Ishikawa (cell line): ENCODE results near the gene MRPL43.

ENCODE experiments used
- CEBPB ChIP-seq: IDR thresholded peaks from 2 replicates; pipeline ENCODE4 v1.6.1; 2012
- CREB1 ChIP-seq: IDR thresholded peaks from 2 replicates; pipeline ENCODE4 v1.6.1; 2012; ENCODE audit warnings: low read depth
- EGR1 ChIP-seq: IDR thresholded peaks from 2 replicates; pipeline ENCODE4 v1.6.1; 2012
- EP300 ChIP-seq: IDR thresholded peaks from 2 replicates; pipeline ENCODE4 v1.6.1; 2012; ENCODE audit warnings: borderline replicate concordance
- FOXM1 ChIP-seq: IDR thresholded peaks from 2 replicates; pipeline ENCODE4 v1.6.1; 2012; ENCODE audit warnings: low read depth, borderline replicate concordance
- MAX ChIP-seq: IDR thresholded peaks from 2 replicates; pipeline ENCODE4 v1.6.1; 2012
- NFIC ChIP-seq: IDR thresholded peaks from 2 replicates; pipeline ENCODE4 v1.6.1; 2012
- RAD21 ChIP-seq: IDR thresholded peaks from 2 replicates; pipeline ENCODE4 v1.6.1; 2012; ENCODE audit warnings: low read depth
- REST ChIP-seq: IDR thresholded peaks from 2 replicates; pipeline ENCODE4 v1.6.1; 2012; ENCODE audit warnings: low read depth, mild to moderate bottlenecking
- TAF1 ChIP-seq: IDR thresholded peaks from 2 replicates; pipeline ENCODE4 v1.6.1; 2012; ENCODE audit warnings: low read depth, mild to moderate bottlenecking
- TCF12 ChIP-seq: IDR thresholded peaks from 2 replicates; pipeline ENCODE4 v1.6.1; 2012; ENCODE audit warnings: low read depth
- TEAD4 ChIP-seq: IDR thresholded peaks from 2 replicates; pipeline ENCODE4 v1.6.1; 2012
- YY1 ChIP-seq: IDR thresholded peaks from 2 replicates; pipeline ENCODE4 v1.6.1; 2012; ENCODE audit warnings: low read depth
- ZBTB7A ChIP-seq: IDR thresholded peaks from 2 replicates; pipeline ENCODE4 v1.6.1; 2012; ENCODE audit warnings: low read depth
- TF ChIP-seq, protein P1 (sequence below): IDR thresholded peaks from 2 replicates; pipeline ENCODE4 v1.6.1; 2012

Gene MRPL43

GRCh38 chr10:100968062-100968736 is 19.1 kb downstream of the MRPL43 start:
- TF ChIP-seq ZBTB7A (no peak), CEBPB (no peak), MAX (no peak), REST (no peak), TCF12 (no peak), CREB1 (no peak), NFIC (no peak), FOXM1 (no peak), TAF1 (no peak), YY1 (no peak), RAD21 (no peak), TEAD4 (no peak), EP300 (no peak), EGR1 (no peak)
- TF ChIP-seq, protein P1, sequence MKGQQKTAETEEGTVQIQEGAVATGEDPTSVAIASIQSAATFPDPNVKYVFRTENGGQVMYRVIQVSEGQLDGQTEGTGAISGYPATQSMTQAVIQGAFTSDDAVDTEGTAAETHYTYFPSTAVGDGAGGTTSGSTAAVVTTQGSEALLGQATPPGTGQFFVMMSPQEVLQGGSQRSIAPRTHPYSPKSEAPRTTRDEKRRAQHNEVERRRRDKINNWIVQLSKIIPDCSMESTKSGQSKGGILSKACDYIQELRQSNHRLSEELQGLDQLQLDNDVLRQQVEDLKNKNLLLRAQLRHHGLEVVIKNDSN, result no peak

DNA sequence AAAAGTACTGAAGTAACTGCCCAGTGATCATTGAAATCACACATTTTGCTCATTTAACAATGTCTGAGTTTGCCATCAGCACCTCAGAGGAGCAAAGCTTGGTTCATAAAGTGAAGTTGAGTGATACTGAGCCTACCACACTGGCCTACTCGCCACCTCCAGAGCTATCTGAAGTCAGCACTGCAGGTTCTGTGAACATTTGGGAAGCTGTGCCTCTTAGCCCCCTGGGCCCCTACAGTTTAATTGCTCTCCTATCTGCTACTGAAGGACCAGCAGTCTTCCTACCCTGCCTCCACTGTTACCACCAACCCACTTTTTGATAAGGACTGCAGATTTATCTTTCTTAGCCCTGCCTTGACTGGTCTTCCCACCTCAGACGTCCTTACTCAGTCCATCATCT is 20.0 kb downstream of the MRPL43 start:
- no peak for TF ChIP-seq CEBPB
- TF ChIP-seq REST, result no peak
- no peak for TF ChIP-seq EP300
- TF ChIP-seq TCF12, result no peak
- no peak for TF ChIP-seq TEAD4
- no peak for TF ChIP-seq ZBTB7A
- no peak for TF ChIP-seq FOXM1
- TF ChIP-seq TAF1, result no peak
- TF ChIP-seq RAD21, result no peak
- no peak for TF ChIP-seq EGR1
- TF ChIP-seq, protein P1, result no peak
- TF ChIP-seq CREB1, result no peak
- TF ChIP-seq MAX, result no peak
- TF ChIP-seq NFIC, result no peak
- no peak for TF ChIP-seq YY1

- TF ChIP-seq FOXM1 (no peak), TCF12 (no peak), RAD21 (no peak), REST (no peak), TEAD4 (no peak), MAX (no peak)
These were observed 20.4 kb downstream of the MRPL43 start for GRCh38 chr10:100966887-100967286.

- TF ChIP-seq TCF12, result no peak
- TF ChIP-seq TAF1, result no peak
- TF ChIP-seq RAD21, result no peak
- TF ChIP-seq, protein P1, result no peak
- TF ChIP-seq FOXM1, result no peak
- TF ChIP-seq CREB1, result no peak
- TF ChIP-seq TEAD4, result no peak
- TF ChIP-seq REST, result no peak
- TF ChIP-seq EP300, result no peak
- no peak for TF ChIP-seq ZBTB7A
- no peak for TF ChIP-seq CEBPB
- TF ChIP-seq MAX, result no peak
- no peak for TF ChIP-seq EGR1
- no peak for TF ChIP-seq YY1
- no peak for TF ChIP-seq NFIC
These were observed 21.5 kb downstream of the MRPL43 start for GRCh38 chr10:100965820-100966219.
